Right lobe of liver (tissue), 4 donors: Measurements from ENCODE around the gene DCD.

ENCODE experiments used
- POLR2A ChIP-seq: fragments of 450-650 bp; IDR thresholded peaks from one replicate; pipeline ENCODE4 v1.6.1; 2017; ENCODE audit warnings: antibody characterized with exemption, mild to moderate bottlenecking
- TF ChIP-seq, protein P1 (sequence below), 4 donors: fragments of 200-600 bp in 3 of 4; fragments of 450-650 bp in 1 of 4; IDR thresholded peaks; one replicate each; pipeline versions ENCODE4 v1.5.1 to v1.8.0; 2016 to 2022; ENCODE audit warnings: antibody characterized with exemption in 4 of 4, mild to moderate bottlenecking in 2 of 4
- donor health status: DM: no; HTN: no; CAD: no.
- donor health status: DM: no; HTN: no; CAD: no.
- donor health status: DM: no; HTN: yes; CAD: no.

GRCh38 chr12:54662026-54662425 lies 13.9 kb upstream of the DCD start:
- TF ChIP-seq, protein P1, sequence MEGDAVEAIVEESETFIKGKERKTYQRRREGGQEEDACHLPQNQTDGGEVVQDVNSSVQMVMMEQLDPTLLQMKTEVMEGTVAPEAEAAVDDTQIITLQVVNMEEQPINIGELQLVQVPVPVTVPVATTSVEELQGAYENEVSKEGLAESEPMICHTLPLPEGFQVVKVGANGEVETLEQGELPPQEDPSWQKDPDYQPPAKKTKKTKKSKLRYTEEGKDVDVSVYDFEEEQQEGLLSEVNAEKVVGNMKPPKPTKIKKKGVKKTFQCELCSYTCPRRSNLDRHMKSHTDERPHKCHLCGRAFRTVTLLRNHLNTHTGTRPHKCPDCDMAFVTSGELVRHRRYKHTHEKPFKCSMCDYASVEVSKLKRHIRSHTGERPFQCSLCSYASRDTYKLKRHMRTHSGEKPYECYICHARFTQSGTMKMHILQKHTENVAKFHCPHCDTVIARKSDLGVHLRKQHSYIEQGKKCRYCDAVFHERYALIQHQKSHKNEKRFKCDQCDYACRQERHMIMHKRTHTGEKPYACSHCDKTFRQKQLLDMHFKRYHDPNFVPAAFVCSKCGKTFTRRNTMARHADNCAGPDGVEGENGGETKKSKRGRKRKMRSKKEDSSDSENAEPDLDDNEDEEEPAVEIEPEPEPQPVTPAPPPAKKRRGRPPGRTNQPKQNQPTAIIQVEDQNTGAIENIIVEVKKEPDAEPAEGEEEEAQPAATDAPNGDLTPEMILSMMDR (IDR thresholded peaks at IDR 0.05) = no peak
- TF ChIP-seq POLR2A = no peak
